Stimulated activated CD8-positive, alpha-beta memory T cell treated with anti-CD3 and anti-CD28 coated beads, Interleukin-4, amount 100 ng/mL, for 48 hours (primary cell): ENCODE results near the gene KAZN.

ENCODE experiments used
- DNase-seq: peaks from one replicate; pipeline ENCODE4 v3.0.0-alpha.2; 2020

The KAZN gene

GRCh38 chr1:14679027-14679688, 80.7 kb downstream of the KAZN start:
- DNase-seq = no peak

- no peak for DNase-seq
These were observed 82.7 kb downstream of the KAZN start for GRCh38 chr1:14681182-14681581.

- no peak for DNase-seq
These were observed 84.6 kb downstream of the KAZN start for GRCh38 chr1:14682941-14683621.

DNA sequence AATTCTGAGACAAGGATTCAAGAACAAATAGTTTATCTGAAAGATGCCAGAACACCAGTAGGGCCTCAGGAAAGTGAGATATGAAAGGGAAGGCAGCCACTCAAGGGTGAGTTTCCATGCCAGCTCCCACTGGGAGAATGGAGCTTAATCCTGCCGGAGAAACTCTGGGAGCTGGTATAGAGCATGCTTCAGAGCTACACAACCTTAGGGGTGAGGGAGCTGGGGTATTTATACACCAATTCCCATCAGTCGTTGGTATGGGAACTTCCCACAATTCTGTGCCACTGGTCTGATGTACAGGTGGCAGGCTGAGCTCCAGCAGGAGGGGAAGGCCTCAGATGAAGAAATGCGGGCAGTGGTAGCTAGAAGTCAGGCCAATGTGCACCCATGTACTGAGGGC, 86.6 kb downstream of the KAZN start:
- DNase-seq = no peak

GRCh38 chr1:14686701-14687100, 88.2 kb downstream of the KAZN start:
- DNase-seq = no peak

DNA sequence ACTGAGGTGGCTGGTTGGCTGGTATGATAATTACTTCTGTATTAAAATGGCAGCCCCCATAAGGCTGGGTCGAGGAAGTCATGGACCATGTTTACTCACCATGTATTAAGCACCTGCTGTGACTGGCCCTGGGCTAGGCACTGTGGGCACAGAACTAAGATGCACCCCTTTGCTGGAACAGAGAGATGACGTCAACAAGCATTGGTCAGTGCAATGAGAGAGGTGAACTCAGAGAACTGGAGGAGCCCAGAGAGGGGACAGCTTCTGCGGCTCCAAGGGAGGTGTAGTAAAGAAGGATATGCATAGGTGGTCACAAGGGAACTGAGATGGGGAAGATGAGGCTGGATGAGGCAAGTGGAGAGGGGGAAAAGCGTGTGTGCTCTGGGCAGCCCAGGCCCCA, 88.7 kb downstream of the KAZN start:
- DNase-seq = no peak

DNA sequence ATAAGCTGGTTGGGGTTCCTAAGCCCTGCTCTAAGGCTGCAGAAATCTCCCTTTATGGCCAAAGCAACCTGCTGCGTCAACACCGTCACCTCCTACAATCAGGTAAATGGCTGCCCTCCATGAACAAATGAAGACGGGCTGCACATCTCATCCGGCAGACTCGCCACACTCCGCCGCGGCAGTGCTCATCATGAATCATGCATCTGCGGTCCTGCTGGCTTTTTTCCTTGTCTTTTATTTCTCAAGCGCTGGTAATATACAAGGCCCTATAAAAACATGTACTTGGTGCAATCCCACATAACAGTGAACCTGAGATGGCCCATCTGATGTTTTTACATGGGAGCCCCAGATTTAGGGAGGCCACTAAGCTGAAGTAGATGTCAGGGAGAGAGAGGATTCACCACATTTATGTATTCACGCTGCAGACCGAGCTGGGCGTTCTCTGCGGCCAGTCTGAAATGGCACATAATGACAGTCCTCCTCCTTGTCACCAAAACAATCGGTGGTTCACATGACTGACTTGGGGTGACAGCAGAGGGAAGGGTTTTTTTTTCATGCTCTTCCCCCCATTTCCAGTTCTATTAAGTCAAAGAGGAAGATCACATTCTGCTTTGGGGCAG, 91.6 kb downstream of the KAZN start:
- no peak for DNase-seq

GRCh38 chr1:14693949-14694348, 95.5 kb downstream of the KAZN start:
- DNase-seq = no peak

DNA sequence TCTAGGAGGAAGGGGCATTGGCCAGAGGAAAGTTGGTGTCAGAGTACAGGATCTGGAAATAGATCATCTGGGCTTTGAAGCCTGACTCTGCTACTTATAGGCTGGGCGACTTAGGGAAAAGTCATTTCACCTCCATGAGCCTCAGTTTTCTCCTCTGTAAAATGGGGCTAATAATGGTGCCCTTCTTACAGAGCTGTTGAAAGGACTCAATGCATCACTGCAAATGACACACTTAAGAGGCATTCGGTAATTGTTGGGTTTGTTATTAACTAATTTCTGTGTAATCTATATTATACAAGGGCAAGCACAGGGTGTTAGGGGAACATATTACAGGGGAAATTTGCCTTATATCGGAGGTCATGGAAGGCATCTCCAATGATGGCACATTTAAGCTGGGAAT, 96.1 kb downstream of the KAZN start:
- no peak for DNase-seq

DNA sequence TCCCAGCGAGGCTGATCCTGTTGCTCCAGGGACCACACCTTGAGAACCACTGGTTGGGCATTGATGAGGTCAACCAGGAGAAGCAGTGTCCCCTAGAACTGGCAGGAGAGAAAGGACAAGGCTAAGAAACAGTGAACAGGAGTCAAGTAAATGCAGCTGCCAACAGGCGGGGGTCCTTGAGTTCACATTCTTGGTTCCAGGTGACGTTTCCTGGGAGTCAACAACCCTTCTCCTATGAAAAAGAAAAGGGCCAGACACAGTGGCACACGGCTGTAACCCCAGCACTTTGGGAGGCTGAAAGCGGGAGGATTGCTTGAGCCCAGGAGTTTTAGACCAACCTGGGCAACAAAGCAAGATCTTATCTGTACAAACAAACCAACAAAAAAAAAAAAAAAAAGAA, 98.3 kb downstream of the KAZN start:
- DNase-seq = no peak

DNA sequence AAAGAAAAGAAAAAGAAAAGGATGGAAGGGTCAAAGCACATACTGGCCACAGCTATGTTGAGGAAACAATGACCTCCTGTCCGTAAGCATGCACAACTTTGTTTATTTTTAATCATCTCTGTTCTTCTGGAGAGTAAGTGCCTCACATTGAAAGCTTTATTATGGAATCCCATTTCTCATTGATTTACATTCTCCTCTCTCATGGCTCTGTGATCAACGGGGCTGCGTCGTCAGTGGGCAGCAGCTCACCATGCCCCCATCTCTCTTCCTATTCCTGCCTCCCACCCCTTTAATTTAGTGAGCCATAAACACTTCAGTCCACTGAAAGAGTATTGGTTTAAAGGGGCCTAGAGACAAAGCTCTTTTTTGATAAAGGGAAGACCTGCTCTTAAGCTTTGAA, 98.9 kb downstream of the KAZN start:
- DNase-seq = no peak

GRCh38 chr1:14698314-14698713, 99.8 kb downstream of the KAZN start:
- no peak for DNase-seq

DNA sequence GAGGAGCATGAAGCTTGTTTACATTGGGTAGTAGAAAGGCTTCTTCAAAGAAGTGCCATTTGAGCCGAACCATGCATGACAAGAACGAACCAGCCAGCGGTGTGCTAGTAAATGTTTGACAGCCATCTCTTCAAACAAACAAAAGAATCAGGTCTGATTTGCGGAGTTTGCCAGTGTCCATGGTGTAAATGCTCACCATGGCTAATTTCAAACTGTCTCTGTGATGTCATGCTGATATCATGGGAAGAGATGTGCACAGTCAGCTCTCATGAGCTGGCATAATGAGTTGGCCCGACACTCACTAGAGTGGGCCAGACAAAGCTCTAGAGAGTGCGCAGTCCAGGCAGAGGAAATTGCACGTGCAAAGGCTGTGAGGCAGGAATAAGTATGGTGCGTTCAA, 101.1 kb downstream of the KAZN start:
- DNase-seq = no peak

DNA sequence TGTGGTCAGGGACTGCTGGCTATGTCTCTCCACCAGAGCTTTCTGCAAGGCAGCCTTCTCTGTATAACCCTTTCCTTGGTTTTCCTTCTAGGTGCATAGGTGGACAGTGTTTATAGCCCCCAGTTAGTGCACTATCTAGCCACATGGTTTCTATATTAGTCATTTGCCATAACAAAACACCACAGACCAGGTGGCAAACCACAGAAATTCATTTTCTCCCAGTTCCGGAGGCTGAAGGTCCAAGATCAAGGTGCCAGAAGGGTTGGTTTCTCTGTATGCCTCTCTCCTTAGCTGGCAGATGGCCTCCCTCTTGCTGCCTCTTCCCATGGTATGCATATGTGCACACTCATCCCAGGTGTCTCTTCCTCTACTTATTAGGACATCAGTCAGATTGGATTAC, 106.4 kb downstream of the KAZN start:
- DNase-seq = no peak

DNA sequence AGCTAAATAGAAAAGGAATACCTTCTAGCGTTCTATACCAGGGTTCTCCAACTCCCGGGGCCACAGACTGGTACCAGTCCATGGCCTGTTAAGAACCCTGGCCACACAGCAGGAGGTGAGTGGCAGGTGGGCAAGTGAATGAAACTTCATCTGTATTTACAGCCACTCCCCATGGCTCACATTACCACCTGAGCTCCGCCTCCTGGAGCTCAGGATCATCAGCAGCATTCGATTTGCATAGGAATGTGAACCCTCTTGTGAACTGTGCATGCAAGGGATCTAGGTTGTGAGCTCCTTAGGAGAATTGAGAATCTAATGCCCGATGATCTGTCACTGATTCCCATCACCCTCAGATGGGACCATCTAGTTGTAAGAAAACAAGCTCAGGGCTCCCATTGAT, 107.3 kb downstream of the KAZN start:
- no peak for DNase-seq

DNA sequence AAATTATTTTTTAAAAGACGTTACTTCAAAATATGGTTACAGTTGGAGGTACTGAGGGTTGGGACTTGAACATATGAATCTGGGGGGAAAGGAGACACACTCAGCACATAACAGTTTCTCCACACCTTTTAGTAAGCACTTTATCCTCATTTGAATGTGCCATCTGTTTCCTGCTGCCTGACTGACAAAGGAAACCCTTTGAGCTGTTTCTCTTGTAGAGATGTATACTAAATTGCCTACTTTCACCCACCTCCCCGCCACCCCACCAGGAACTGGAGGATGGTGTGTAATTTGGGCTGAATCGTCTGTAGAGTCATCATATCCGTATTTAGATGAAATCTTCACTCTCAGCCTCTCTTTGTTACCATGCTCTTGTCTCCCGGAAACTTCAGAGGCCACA, 108.1 kb downstream of the KAZN start:
- DNase-seq = no peak

DNA sequence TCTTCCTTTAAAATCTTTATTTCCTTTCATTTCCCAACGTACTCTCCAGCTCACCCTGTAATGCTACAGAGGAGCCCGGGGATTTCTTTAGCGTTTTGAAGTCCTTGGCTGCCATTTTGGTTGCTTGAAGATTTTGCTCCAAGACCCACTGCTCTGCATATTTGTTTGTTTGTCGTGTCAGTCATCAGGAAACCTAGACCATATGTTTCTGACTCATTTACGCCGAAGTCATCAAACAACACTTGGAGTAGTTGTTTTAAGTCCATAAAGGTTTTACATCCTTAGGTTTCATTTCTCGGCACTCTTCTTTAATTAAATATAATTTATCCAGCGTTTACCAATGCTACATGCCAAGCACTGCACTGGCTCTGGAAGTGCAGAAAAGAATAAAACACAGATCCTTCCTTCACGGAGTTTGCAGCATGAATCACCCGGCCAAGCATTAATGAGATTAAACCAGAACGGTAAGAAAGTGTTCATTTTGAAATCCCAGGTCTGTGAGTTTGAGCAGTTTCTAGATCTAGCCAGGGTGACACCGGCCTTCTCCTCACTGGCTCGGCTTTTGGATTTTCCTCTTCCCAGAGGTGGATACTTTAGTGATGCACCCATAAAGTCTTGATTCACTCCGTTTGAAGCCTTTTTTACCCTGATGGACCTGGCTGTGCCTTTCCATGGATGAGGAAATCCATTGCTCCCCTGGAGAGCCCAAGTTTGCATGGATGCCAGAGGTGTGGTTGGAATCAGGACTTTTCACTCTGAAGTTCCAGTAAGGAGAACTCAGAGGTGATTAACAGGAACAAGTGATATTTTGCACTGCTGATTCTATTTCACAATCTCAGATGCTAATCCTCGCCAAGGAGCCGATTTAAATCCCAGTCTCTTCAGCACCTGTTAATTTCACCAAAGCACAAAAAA, 109.3 kb downstream of the KAZN start:
- DNase-seq = no peak

DNA sequence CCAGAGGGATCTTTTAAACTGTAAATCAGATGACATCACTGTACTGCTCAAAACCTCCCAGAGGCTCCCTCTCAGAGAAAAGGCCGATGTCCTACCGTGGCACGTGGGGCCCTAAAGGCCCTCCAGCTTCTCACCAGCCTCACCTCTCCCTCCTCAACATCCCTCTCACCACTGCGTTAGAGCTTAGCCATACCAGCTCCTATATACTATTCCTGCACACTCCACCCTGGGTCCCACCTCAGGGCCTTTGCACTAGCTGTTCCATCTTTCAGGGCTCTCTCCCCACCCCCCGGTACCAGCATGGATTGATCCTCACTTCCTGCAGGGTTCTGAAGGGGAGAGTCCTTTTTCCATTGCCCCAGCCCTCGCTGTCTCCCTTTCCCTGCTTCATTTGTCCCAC, 111.8 kb downstream of the KAZN start:
- DNase-seq = no peak

- no peak for DNase-seq
These were observed 113.7 kb downstream of the KAZN start for GRCh38 chr1:14712136-14712535.

- DNase-seq = no peak
These were observed 114.6 kb downstream of the KAZN start for GRCh38 chr1:14713077-14713476.

GRCh38 chr1:14715266-14715665, 116.8 kb downstream of the KAZN start:
- DNase-seq = no peak

GRCh38 chr1:14715802-14716201, 117.3 kb downstream of the KAZN start:
- DNase-seq = no peak

DNA sequence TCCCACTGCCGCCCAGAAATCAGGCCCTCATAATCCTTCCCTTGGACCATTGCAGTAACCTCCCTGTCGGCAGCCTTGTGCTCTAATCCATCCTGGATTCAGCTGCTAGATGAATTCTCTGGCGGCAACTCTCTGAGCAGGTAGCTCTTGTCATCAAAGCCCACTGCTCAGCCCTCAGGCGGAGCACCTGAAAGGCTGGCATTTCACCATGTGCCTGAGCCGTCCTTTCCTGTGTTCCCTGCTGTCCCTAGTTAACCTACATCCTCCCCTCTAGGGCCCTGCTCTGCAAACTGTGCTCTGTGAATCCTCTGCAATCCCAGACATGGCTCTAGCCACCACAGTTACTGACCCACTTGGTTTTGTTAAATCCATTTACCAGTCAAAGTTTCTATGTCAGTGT, 118.0 kb downstream of the KAZN start:
- DNase-seq = no peak

GRCh38 chr1:14718476-14718875, 120.0 kb downstream of the KAZN start:
- no peak for DNase-seq
